OCI-LY7 (cell line): ENCODE results near the gene PCARE.

Source experiments
- CTCF ChIP-seq: fragments of 200-600 bp; sonication (generic); conservative IDR thresholded peaks from 2 replicates; pipeline ENCODE4 v1.5.1; 2014; ENCODE audit warnings: mild to moderate bottlenecking, antibody characterized with exemption, low read length, moderate library complexity, mixed read lengths
- EZH2phosphoT487 ChIP-seq: fragments of 200-600 bp; sonication (generic); IDR thresholded peaks from 2 replicates; pipeline ENCODE4 v1.6.1; 2018; ENCODE audit warnings: low read depth, borderline replicate concordance, mild to moderate bottlenecking, mixed run types, antibody characterized with exemption, low read length, moderate library complexity, mixed read lengths

- TF ChIP-seq CTCF, result no peak
- TF ChIP-seq EZH2phosphoT487, result no peak
Observed at GRCh38 chr2:29070526-29070925, 3.8 kb downstream of the PCARE start.
